ENCODE data around the gene POMGNT1. TPM values are rescaled to one million over a fixed set of nuclear protein-coding genes. Genes with fewer than 3 reads are reported as not detected.

The POMGNT1 gene
- total RNA-seq, 2 experiments from 2014 or later: 30.8 to 37.3 TPM

DNA sequence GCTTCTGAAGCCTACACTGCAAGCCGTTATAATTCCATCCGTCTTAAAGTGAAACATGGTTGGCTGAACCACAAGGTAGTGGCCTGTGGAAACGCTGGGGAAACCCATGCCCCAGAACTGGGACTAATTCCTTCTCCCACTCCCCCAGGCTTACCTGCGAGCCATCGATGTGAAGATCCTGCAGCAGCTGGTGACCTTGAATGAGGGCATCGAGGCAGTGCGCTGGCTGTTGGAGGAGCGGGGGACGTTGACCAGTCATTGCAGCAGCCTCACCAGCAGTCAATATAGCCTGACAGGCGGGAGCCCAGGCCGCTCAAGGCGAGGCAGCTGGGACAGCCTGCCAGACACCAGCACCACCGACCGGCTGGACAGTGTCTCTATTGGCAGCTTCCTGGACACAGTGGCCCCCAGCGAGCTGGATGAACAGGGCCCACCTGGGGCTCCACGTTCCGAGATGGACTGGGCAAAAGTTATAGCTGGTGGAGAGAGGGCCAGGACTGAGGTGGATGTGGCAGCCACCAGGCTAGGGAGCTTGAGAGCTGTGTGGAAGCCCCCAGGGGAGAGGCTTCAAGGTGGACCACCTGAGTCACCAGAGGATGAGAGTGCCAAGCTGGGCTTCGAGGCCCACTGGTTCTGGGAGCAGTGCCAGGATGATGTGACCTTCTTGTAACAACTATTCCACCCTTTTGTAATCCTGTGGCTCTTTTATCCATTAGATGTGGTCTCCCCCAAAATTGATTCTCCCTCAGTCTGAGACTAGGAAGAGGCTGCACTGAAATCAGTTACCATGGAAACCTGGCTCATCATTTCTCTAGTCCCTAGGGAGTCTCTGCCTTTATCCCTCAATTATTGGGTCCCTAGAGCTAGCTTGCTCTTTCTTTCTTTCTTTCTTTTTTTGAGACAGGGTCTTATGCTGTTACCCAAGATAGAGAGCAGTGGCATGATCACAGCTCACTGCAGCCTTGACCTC, 21.6 kb upstream of the POMGNT1 start:
- CTCF ChIA-PET (ENCODE audit: unreplicated experiment): interaction anchor here (1.4 kb wide), 1 partner anchor 27 kb away, joined by 3 read pairs; no protein-coding TSS in a partner anchor

DNA sequence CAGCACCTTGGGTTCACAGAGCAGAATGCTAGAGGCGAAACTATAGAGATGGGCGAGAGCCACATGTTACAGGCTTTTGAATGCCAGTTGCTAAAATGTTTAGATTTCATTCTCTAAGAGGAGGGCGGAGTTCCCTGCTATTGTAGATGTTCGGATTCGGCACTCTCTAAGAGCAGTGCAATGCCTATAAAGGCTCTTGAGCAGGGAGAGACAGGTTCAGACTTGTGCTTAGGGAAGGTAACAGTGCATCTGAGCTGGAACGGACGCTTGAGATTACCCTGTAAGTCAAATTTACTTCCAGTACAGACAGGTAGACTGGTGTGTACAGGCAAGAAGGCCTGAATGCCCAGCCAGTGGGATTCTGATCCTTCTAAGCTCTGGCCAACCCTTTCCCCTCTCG, 20.2 kb upstream of the POMGNT1 start:
- H4K20me1 ChIP-seq (ENCODE audit: insufficient read depth, low read length): no peaks in the 10 kb centered on the region
- BruUV-seq (replicated peaks): no TSS peak
- peaks cover 15% of the 10 kb centered on the region for H3K4me1 ChIP-seq (ENCODE audit: insufficient read depth, low read length, poor library complexity, severe bottlenecking)
- TF ChIP-seq EZH2phosphoT487 (IDR thresholded peaks at IDR 0.05; ENCODE audit: borderline replicate concordance, low read depth, low read length) (no peak), CTCF (conservative IDR thresholded peaks at IDR 0.05; ENCODE audit: low read length) (no peak)
- no peak overlapping the region for H3K4me3 ChIP-seq (ENCODE audit: low read depth, low read length, poor library complexity, severe bottlenecking)
- H3K79me2 ChIP-seq (ENCODE audit: insufficient read depth, low read depth, low read length): no peaks in the 10 kb centered on the region
- CTCF ChIA-PET (ENCODE audit: unreplicated experiment): interaction anchor here (1.4 kb wide), 1 partner anchor 29 kb away, joined by 3 read pairs; no protein-coding TSS in a partner anchor
- intact Hi-C loops (cut with micrococcal nuclease; ENCODE audit: unreplicated experiment): no loop called here
- H3K36me3 ChIP-seq (ENCODE audit: insufficient read depth, low read length): no peaks in the 10 kb centered on the region
- POLR2A ChIA-PET: no interaction called here
- DNase-seq (ENCODE audit: low spot score): no peak
- H3K9me3 ChIP-seq (ENCODE audit: low read length): no peaks in the 10 kb centered on the region
- no peak overlapping the region for H3K4me2 ChIP-seq (ENCODE audit: low read length)
- H3K27ac ChIP-seq (ENCODE audit: low read depth, low read length, poor library complexity, severe bottlenecking): no peak overlapping the region
- no peaks in the 10 kb centered on the region for H3K9me2 ChIP-seq (ENCODE audit: insufficient read depth, low read length)
- H2AFZ ChIP-seq (ENCODE audit: low read length): no peak overlapping the region

More for the DNA sequence above, 21.6 kb upstream of the POMGNT1 start:
- TF ChIP-seq CTCF (conservative IDR thresholded peaks at IDR 0.05; ENCODE audit: low read length) (no peak), EZH2phosphoT487 (IDR thresholded peaks at IDR 0.05; ENCODE audit: borderline replicate concordance, low read depth, low read length) (no peak)
- no peaks in the 10 kb centered on the region for H3K9me2 ChIP-seq (ENCODE audit: insufficient read depth, low read length)
- no peak overlapping the region for H3K27ac ChIP-seq (ENCODE audit: low read depth, low read length, poor library complexity, severe bottlenecking)
- H2AFZ ChIP-seq (ENCODE audit: low read length): no peak overlapping the region
- H3K4me3 ChIP-seq (ENCODE audit: low read depth, low read length, poor library complexity, severe bottlenecking): no peak overlapping the region
- no TSS peak for BruUV-seq (replicated peaks)
- H3K4me2 ChIP-seq (ENCODE audit: low read length): no peak overlapping the region
- POLR2A ChIA-PET: interaction anchor here (0.6 to 0.8 kb wide), 2 partner anchors 10 to 336 kb away, joined by 3 to 4 read pairs; no protein-coding TSS in a partner anchor
- no peaks in the 10 kb centered on the region for H3K79me2 ChIP-seq (ENCODE audit: insufficient read depth, low read depth, low read length)
- peaks cover 18% of the 10 kb centered on the region for H3K4me1 ChIP-seq (ENCODE audit: insufficient read depth, low read length, poor library complexity, severe bottlenecking)
- H3K9me3 ChIP-seq (ENCODE audit: low read length): no peaks in the 10 kb centered on the region
- intact Hi-C loops (cut with micrococcal nuclease; ENCODE audit: unreplicated experiment): loop anchor here (10.0 kb wide), 1 partner anchor 605 kb away; no protein-coding TSS in a partner anchor
- H4K20me1 ChIP-seq (ENCODE audit: insufficient read depth, low read length): no peaks in the 10 kb centered on the region
- H3K36me3 ChIP-seq (ENCODE audit: insufficient read depth, low read length): no peaks in the 10 kb centered on the region
- DNase-seq (ENCODE audit: low spot score): no peak

DNA sequence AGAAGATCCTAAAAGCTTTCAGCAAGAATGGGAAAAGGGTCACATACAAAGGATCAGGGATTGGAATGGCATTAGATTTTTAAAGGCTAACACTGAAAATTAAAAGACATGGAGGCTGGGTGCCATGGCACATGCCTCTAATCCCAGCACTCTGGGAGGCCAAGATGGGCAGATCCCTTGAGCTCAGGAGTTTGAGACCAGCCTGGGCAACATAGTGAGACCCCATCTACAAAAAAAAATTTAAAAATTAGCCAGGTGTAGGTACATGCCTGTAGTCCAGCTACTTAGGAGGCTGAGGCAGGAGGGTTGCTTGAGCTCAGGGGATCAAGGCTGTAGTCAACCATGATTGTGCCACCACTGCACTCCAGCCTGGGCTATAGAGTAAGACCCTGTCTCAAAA, 17.3 kb upstream of the POMGNT1 start:
- no TSS peak for BruUV-seq (replicated peaks)
- Histone ChIP-seq H2AFZ (ENCODE audit: low read length) (no peak overlapping the region), H3K79me2 (ENCODE audit: insufficient read depth, low read depth, low read length) (no peaks in the 10 kb centered on the region), H3K4me2 (ENCODE audit: low read length) (no peak overlapping the region), H3K9me2 (ENCODE audit: insufficient read depth, low read length) (no peaks in the 10 kb centered on the region), H4K20me1 (ENCODE audit: insufficient read depth, low read length) (no peaks in the 10 kb centered on the region), H3K36me3 (ENCODE audit: insufficient read depth, low read length) (no peaks in the 10 kb centered on the region), H3K4me3 (ENCODE audit: low read depth, low read length, poor library complexity, severe bottlenecking) (no peak overlapping the region), H3K27ac (ENCODE audit: low read depth, low read length, poor library complexity, severe bottlenecking) (no peak overlapping the region), H3K9me3 (ENCODE audit: low read length) (no peaks in the 10 kb centered on the region), H3K4me1 (ENCODE audit: insufficient read depth, low read length, poor library complexity, severe bottlenecking) (no peaks in the 10 kb centered on the region)
- intact Hi-C loops (cut with micrococcal nuclease; ENCODE audit: unreplicated experiment): no loop called here
- no peak for TF ChIP-seq EZH2phosphoT487 (IDR thresholded peaks at IDR 0.05; ENCODE audit: borderline replicate concordance, low read depth, low read length)
- no peak for TF ChIP-seq CTCF (conservative IDR thresholded peaks at IDR 0.05; ENCODE audit: low read length)
- POLR2A ChIA-PET: no interaction called here
- DNase-seq (ENCODE audit: low spot score): no peak
- CTCF ChIA-PET (ENCODE audit: unreplicated experiment): no interaction called here

Data from OCI-LY7 (cell line).